Subcutaneous abdominal adipose tissue (tissue), 5 donors: Measurements from ENCODE around the gene SAMSN1.

Experiments used
- H3K27ac ChIP-seq: one replicate; pipeline ENCODE4 v1.7.0; 2013; ENCODE audit warnings: low read depth, mild to moderate bottlenecking, inconsistent platforms, low read length, moderate library complexity
- H3K27me3 ChIP-seq, 5 donors: one replicate each; pipeline ENCODE4 v1.7.0; 2013; ENCODE audit warnings: low read length in 5 of 5, inconsistent platforms in 1 of 5; ENCODE audit not compliant: control insufficient read depth in 5 of 5, insufficient read depth in 4 of 5
- H3K36me3 ChIP-seq, 5 donors: one replicate each; pipeline ENCODE4 v1.7.0; 2013; ENCODE audit warnings: low read length in 5 of 5; ENCODE audit not compliant: control insufficient read depth in 5 of 5, insufficient read depth in 5 of 5
- H3K4me1 ChIP-seq, 5 donors: one replicate each; pipeline ENCODE4 v1.7.0; 2013; ENCODE audit warnings: low read length in 5 of 5, mild to moderate bottlenecking in 3 of 5, moderate library complexity in 1 of 5; ENCODE audit not compliant: control insufficient read depth in 5 of 5, insufficient read depth in 5 of 5
- H3K4me3 ChIP-seq, 5 donors: one replicate each; pipeline ENCODE4 v1.7.0; 2013; ENCODE audit warnings: low read length in 5 of 5, low read depth in 1 of 5
- H3K9ac ChIP-seq, 5 donors: one replicate each; pipeline ENCODE4 v1.7.0; 2013; ENCODE audit warnings: low read length in 5 of 5, mild to moderate bottlenecking in 4 of 5, moderate library complexity in 3 of 5
- H3K9me3 ChIP-seq, 5 donors: one replicate each; pipeline ENCODE4 v1.7.0; 2013; ENCODE audit warnings: low read length in 5 of 5; ENCODE audit not compliant: control insufficient read depth in 5 of 5
- donor health status: healthy.
- donor health status: healthy.
- donor health status: healthy.
- donor health status: healthy.
- donor health status: healthy.

SAMSN1 gene

GRCh38 chr21:14477841-14478240 is 68.3 kb downstream of the SAMSN1 start:
- Histone ChIP-seq H3K9me3 (no peaks in the 10 kb centered on the region), H3K27ac (no peak overlapping the region), H3K9ac (no peak overlapping the region), H3K27me3 (no peaks in the 10 kb centered on the region), H3K4me1 (peaks cover 0 to 13% (median 8%) of the 10 kb centered on the region in 5 donors), H3K36me3 (no peaks in the 10 kb centered on the region), H3K4me3 (no peak overlapping the region)

- Histone ChIP-seq H3K27ac (no peak overlapping the region), H3K4me3 (no peak overlapping the region), H3K4me1 (peaks cover 0 to 13% (median 8%) of the 10 kb centered on the region in 5 donors), H3K9me3 (no peaks in the 10 kb centered on the region), H3K27me3 (no peaks in the 10 kb centered on the region), H3K36me3 (no peaks in the 10 kb centered on the region), H3K9ac (no peak overlapping the region)
Observed at GRCh38 chr21:14477133-14477532, 69.0 kb downstream of the SAMSN1 start.

GRCh38 chr21:14474995-14475394 is 71.1 kb downstream of the SAMSN1 start:
- H3K9me3 ChIP-seq, result no peaks in the 10 kb centered on the region
- no peaks in the 10 kb centered on the region for H3K27me3 ChIP-seq
- no peaks in the 10 kb centered on the region for H3K36me3 ChIP-seq
- H3K4me1 ChIP-seq, result peaks cover 0 to 3% (median 0%) of the 10 kb centered on the region in 5 donors
- no peak overlapping the region for H3K27ac ChIP-seq
- no peak overlapping the region for H3K4me3 ChIP-seq
- H3K9ac ChIP-seq, result no peak overlapping the region

GRCh38 chr21:14469641-14470040 is 76.5 kb downstream of the SAMSN1 start:
- H3K4me1 ChIP-seq, result no peaks in the 10 kb centered on the region
- H3K27ac ChIP-seq, result no peak overlapping the region
- H3K9ac ChIP-seq, result no peak overlapping the region
- H3K9me3 ChIP-seq, result no peaks in the 10 kb centered on the region
- no peaks in the 10 kb centered on the region for H3K27me3 ChIP-seq
- H3K4me3 ChIP-seq, result no peak overlapping the region
- no peaks in the 10 kb centered on the region for H3K36me3 ChIP-seq

- H3K9ac ChIP-seq, result no peak overlapping the region
- no peak overlapping the region for H3K4me3 ChIP-seq
- no peaks in the 10 kb centered on the region for H3K27me3 ChIP-seq
- no peaks in the 10 kb centered on the region for H3K9me3 ChIP-seq
- no peak overlapping the region for H3K27ac ChIP-seq
- no peaks in the 10 kb centered on the region for H3K4me1 ChIP-seq
- no peaks in the 10 kb centered on the region for H3K36me3 ChIP-seq
Observed at GRCh38 chr21:14466715-14467114, 79.4 kb downstream of the SAMSN1 start.

GRCh38 chr21:14457762-14458161 is 88.4 kb downstream of the SAMSN1 start:
- no peaks in the 10 kb centered on the region for H3K9me3 ChIP-seq
- no peaks in the 10 kb centered on the region for H3K27me3 ChIP-seq
- H3K36me3 ChIP-seq, result no peaks in the 10 kb centered on the region
- H3K27ac ChIP-seq, result no peak overlapping the region
- no peak overlapping the region for H3K9ac ChIP-seq
- no peak overlapping the region for H3K4me3 ChIP-seq
- no peaks in the 10 kb centered on the region for H3K4me1 ChIP-seq

GRCh38 chr21:14456911-14457310 is 89.2 kb downstream of the SAMSN1 start:
- Histone ChIP-seq H3K9ac (no peak overlapping the region), H3K9me3 (no peaks in the 10 kb centered on the region), H3K27me3 (no peaks in the 10 kb centered on the region), H3K4me3 (no peak overlapping the region), H3K36me3 (no peaks in the 10 kb centered on the region), H3K27ac (no peak overlapping the region), H3K4me1 (no peaks in the 10 kb centered on the region)

- Histone ChIP-seq H3K27ac (no peak overlapping the region), H3K4me3 (no peak overlapping the region), H3K27me3 (no peaks in the 10 kb centered on the region), H3K4me1 (no peaks in the 10 kb centered on the region), H3K36me3 (no peaks in the 10 kb centered on the region), H3K9ac (no peak overlapping the region), H3K9me3 (no peaks in the 10 kb centered on the region)
Observed at GRCh38 chr21:14454016-14455009, 91.8 kb downstream of the SAMSN1 start.

- Histone ChIP-seq H3K4me3 (no peak overlapping the region), H3K27ac (no peak overlapping the region), H3K4me1 (no peaks in the 10 kb centered on the region), H3K9ac (no peak overlapping the region), H3K36me3 (no peaks in the 10 kb centered on the region), H3K9me3 (no peaks in the 10 kb centered on the region), H3K27me3 (no peaks in the 10 kb centered on the region)
Observed at GRCh38 chr21:14453339-14454015, 92.6 kb downstream of the SAMSN1 start.

GRCh38 chr21:14452727-14453241 is 93.3 kb downstream of the SAMSN1 start:
- H3K9ac ChIP-seq, result no peak overlapping the region
- H3K9me3 ChIP-seq, result no peaks in the 10 kb centered on the region
- no peaks in the 10 kb centered on the region for H3K36me3 ChIP-seq
- H3K27me3 ChIP-seq, result no peaks in the 10 kb centered on the region
- no peaks in the 10 kb centered on the region for H3K4me1 ChIP-seq
- H3K4me3 ChIP-seq, result no peak overlapping the region
- H3K27ac ChIP-seq, result no peak overlapping the region
